ENCODE data around the gene DIPK2A.

The DIPK2A gene

DNA sequence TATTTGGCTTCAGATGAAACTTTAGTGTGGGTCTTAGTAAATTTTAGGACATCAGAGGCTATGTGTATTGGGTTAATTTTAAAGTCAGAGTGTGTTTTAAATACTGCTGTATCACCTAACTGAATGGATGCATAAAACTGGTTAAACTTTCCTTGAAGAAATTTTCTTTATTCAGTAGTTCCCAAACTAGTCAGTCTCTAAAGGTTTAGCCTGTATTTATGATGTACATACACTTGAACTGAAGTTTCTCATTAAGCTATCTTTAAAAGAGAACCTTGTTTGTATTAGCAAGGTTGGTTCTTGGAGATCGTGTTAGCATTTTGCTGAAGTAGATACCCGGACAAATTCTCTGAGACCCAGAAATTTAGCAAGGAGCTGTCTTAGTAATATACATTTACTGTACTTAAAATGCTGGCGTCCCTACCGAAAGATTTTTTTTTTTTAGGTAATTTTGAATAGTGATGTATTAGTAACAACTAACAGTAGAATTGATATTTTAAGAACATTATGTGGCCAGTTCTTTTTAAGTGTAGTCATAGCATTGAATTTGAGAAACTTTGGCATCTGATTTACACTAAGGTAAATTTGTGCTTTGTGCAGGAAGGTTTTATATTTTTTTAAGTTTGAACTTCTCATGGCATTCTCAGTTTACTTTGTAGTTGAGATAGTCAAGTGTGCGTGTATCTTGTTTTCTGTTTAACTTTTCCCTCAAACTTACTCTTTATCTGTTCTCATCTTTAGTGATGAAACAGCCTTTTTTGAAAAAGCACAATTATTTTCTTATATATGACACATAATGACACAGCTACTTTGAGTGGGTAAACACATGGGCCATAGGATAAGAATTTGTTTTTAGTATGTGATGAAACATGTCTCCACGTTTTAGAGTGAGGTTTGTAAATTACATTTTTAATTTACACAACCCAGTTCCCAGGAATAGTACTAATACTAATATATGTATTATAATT lies 2.9 kb downstream of the DIPK2A start:
- DNase-seq: peak in 1 of 2 donors; percentile 29

DNA sequence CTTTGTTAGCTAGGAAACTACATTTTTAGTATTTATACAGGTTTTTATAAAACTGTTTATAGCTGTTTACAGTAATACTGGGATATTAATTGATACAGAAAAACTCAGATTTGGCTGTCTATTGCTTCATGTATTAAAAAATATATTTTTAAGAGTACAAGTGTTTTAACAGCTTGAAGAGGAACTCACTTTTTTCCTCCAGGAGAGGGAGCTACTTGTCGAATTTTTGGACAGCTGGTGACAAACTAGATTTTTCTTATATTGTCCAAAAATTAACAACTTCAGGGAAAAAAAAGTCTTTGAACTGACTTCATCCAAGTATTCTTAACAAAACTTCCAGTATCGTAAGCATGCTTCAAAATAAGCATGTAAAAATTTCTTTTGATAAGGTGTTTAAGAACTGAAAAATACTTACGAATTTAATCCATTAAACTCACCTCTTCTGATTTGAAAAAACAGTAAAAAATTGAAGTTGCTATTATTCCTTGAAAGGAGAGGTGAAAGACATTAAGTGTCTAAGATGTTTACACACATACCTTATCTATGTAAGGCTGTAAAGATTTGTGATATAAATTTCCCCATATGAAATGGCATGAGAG lies 4.0 kb downstream of the DIPK2A start:
- DNase-seq: peak in 1 of 2 donors; percentile 80

DNA sequence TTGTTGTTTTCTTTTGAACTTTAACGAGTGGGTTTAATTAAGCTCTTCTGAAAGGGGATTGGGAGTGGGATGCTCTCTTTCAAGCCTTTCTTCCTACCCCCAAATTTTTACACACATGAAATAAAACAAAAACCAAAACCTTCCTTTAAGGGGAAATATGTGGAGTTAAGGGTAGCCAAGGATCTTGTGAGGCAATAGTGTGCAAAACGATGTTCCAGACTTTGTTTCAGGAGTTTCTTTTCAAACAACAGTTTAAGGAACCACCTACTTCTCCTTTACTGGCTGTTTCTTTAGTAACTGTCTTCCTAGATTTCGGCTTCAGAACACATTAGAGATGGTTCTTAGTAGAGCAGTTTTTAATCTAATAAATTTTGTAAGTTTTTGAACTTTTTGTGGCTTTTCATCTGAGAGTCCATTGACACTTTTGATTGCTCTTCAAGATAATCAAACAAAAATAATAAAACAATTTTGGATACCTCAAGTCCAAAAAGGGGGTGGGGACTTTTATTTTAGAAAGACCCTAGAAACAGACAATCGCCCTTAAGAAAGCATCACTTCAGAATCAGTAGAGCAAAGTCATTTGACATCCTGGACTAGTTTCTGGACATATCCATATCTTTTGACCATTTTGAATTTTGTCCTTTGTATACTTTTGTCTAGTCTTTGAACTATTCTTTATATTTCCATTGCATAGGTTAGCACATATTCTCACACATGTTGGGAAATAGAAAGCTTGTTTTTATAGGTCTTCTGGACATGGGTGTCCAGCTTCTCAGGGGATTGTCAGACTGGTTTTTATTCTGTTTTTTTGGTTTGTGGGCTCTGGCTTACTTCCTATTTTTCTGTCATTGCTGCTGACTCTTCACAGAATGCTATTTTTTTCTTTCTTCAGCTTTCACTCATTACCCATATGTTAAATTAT lies 6.0 kb downstream of the DIPK2A start:
- DNase-seq: peak in 1 of 2 donors; percentile 58

DNA sequence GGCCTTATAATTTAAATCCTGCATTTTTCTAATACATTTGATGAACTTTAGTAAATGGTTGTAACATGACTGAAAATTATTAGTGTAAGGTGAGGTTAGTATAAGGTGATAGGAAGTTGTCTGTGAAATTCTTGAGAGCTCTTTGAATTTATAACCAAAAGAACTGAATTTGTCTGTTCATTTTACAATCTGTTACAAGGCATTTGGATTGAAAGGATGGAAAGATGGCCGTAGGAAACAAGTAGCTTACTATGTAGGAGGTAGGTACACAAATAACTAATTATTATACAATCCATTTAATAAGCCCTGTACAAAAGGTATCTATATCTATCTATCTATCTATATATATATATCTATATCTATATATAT lies 6.6 kb downstream of the DIPK2A start:
- DNase-seq: peak in 1 of 2 donors; percentile 40

DNA sequence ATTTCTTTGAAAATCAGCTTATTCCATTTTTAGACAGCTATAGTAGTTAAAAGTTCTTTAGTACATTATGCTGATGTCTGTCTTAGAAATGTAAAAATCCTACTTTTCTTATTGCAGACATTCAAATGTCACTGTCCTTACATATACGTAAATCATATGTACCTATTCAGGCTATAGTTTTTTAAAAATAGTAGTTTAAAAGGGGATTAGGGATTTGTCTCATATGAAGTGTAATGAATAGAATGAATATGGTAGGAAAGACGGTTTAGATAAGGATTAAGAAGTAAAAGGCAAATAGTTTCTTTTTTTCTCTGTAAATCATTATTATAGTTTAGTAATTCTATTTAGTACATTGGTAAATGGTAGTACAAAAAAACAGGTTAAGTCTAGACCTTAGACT lies 7.4 kb downstream of the DIPK2A start:
- no peak for DNase-seq

DNA sequence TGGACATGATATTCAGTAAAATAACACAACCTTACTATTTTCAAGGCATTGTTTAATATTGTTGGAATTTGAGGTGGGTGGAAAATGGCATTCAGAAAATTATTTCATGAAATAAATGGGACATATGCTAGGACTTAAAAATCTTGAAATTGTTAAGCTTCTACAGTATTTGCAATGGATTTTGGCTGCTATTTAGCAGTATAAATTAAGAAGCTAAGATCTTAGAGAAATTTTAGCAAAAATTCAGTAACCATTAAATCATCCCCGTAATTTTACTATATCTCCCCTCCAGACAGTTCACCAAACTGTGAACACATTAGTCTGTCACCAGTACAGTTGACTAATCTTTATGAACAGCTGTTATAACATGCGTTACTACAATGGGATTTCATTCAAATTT lies 8.2 kb downstream of the DIPK2A start:
- no peak for DNase-seq

DNA sequence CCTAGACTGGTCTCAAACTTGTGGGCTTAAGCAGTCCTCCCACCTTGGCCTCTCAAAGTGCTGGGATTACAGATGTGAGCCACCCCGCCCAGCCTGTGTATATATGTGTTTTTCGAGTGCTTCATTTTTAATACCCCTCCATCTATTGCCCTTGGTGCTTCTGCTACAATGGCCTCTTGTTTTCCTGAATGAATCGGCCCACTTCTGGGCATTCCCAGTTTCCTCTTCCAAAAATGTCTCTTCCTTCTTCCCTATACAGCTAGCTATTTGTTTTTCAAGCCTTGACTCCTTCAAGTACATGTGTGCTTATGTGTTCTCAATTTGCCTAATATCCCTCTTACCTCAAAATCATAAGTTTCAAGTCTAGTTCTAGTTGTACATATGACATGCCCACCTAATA lies 16.7 kb downstream of the DIPK2A start:
- DNase-seq: no peak

DNA sequence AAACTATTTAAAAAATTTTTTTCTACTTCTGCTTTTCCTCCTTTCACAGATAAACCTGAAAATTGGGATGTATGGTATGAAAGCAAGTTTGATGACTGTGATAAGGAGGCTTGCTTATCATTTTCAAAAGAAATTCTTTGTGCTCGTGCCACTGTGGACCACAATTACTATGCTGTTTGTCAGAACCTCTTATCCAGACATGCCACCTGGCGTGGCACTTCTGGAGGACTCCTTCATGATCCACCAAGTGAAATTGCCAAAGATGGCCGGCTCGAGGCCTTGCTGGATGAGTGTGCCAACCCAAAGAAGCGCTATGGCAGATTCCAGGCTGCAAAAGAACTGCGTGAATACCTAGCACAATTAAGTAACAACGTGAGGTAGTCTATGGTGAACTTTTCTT lies 17.8 kb downstream of the DIPK2A start:
- DNase-seq: no peak

DNA sequence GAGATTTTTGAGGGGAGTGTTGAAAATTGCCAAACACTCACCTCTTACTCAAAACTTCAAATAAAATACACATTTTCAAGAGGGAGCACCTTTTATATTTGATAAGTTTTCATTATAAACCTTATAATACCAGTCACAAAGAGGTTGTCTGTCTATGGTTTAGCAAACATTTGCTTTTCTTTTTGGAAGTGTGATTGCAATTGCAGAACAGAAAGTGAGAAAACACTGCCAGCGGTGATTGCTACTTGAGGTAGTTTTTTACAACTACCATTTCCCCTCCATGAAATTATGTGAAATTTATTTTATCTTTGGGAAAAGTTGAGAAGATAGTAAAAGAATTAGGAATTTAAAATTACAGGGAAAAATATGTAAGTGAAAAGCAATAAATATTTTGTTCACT lies 20.1 kb downstream of the DIPK2A start:
- no peak for DNase-seq

DNA sequence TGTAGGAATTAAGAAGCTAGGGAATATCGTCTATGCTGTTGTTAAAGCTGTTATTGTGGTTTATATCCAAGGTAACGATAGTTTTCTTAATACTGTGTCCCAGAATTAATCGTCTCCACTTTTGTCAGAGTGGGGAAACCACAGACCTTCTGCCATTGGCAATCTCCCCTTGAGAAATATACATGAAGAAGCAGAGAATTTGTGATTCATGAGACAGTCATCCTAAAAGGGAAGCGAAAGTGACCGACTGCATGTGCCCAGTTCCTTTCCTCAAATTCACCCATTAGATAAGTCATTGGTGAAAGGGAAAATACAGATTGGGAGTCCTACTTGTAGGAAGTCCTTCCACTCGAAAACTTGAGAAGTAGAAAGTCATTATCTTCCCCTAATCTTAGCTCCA lies 26.6 kb downstream of the DIPK2A start:
- DNase-seq: no peak

DNA sequence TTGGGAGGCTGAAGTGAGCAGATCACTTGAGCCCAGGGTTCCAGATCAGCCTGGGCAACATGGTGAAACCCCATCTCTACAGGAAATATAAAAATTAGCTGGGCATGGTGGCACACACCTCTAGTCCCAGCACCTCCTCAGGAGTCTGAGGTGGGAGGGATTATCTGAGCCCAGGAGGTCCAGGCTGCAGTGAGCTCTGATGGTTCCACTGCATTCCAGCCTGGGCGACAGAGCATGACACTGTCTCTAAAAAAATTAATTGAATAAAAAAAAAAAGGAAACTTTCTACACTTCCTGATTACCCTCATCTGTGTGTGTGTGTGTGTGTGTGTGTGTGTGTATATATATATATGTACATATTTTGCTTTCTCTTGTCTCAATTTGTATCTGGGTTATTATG lies 31.4 kb downstream of the DIPK2A start:
- no peak for DNase-seq

DNA sequence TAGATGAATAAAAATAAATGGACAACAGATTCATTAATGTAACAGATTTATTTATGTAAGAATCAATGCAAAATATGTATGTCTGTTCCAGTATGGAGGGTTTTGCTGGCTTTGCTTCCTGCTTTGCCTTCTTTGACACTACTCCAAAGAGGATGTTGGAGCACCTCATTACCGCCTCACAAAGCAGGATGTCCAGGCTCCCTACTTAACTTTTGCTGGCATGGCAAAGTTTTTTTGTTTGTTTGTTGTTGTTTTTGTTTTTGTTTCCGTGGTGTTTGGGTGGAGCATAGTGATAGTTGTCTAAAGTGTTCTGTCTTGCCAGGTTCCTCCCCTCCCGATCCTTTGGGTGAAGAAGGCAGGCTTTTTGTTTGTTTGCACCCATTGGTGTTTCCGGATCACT lies 38.7 kb downstream of the DIPK2A start:
- DNase-seq: no peak

DNA sequence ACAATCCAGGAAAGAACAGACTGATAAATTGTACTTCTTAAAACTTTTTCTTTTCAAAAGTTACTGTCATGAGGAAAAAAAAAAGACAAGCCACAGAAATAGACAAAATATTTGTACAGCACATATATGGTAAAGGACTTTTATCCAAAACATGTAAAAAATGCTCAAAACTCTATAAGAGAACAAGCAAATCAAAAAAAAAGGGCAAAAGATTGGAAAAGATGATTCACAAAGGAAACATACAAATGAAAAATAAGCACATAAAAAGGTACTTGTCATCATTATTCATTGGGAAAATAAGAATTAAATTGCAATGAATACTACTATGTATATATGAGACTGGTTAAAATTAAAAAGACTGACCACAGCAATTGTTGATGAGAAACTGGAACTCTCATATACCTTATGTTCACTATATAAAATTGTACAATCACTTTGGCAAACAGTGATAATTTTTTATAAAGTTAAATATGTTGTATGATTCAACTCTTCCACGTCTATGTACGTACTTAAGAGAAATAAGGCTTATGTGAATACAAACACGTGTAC lies 39.7 kb downstream of the DIPK2A start:
- DNase-seq: no peak

DNA sequence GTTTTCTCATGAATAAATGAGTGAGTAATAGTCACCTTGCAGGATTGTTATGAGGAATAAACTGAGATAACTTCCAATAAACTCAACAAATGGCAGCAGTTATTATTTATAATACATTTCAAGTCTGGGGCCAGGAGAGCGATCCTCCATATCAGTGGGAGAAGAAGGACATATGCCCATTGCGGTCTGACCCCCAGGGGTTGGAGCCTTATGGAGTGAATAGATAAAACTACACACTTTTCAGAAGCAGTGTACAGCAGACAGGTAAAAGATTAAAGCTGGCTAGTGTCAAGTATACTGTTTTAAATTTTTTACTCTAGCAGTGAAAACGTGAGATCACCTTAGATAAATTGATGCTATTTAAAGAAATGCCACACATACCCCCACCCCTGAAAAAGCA lies 43.5 kb downstream of the DIPK2A start:
- no peak for DNase-seq

DNA sequence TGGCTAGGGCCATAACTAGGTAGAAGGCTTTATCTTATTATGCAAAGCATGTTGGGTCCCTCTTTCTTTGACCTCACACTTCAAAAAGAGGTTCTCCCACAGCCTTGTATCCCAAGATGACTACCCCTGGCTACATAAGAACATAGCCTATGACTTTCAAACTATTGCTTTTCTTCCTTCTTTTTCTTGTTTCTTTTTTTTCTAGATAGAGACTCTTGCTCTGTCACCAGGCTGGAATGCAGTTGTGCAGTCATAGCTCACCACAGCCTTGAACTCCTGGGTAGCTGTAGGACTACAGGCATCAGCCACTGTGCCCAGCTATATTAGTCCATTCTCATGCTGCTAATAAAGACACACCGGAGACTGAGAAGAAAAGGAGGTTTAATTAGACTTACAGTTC lies 47.2 kb downstream of the DIPK2A start:
- DNase-seq: no peak

Data from hippocampal formation (tissue), 2 donors.